KMS-11 (cell line): Measurements from ENCODE around the gene DIPK1A.

Experiments used
- H2AFZ ChIP-seq: fragments of 200-600 bp; sonication (generic); 2 replicates; pipeline ENCODE4 v1.6.1; 2016; ENCODE audit warnings: antibody characterized with exemption, mixed run types, low read depth
- H3K27ac ChIP-seq: fragments of 200-600 bp; sonication (generic); 2 replicates; pipeline ENCODE4 v1.6.1; 2016; ENCODE audit warnings: mild to moderate bottlenecking, mixed run types
- H3K27me3 ChIP-seq: fragments of 200-600 bp; sonication (generic); 2 replicates; pipeline ENCODE4 v1.6.1; 2017; ENCODE audit warnings: mild to moderate bottlenecking, low read depth, mixed run types, moderate library complexity; ENCODE audit not compliant: insufficient read depth
- H3K36me3 ChIP-seq: fragments of 200-600 bp; sonication (generic); 2 replicates; pipeline ENCODE4 v1.6.1; 2017; ENCODE audit warnings: mild to moderate bottlenecking, mixed run types; ENCODE audit not compliant: insufficient read depth
- H3K4me1 ChIP-seq: fragments of 200-600 bp; sonication (generic); 2 replicates; pipeline ENCODE4 v1.6.1; 2016; ENCODE audit warnings: mild to moderate bottlenecking, low read depth, mixed run types; ENCODE audit not compliant: poor library complexity, severe bottlenecking
- H3K4me2 ChIP-seq: fragments of 200-600 bp; sonication (generic); 2 replicates; pipeline ENCODE4 v1.7.0; 2016; ENCODE audit warnings: mild to moderate bottlenecking, mixed run types
- H3K4me3 ChIP-seq: fragments of 200-600 bp; sonication (generic); IDR thresholded peaks from 2 replicates; pipeline ENCODE4 v1.6.1; 2017; ENCODE audit warnings: low read depth, low read length, mixed read lengths; ENCODE audit not compliant: insufficient read depth
- H3K79me2 ChIP-seq: fragments of 200-600 bp; sonication (generic); 2 replicates; pipeline ENCODE4 v1.6.1; 2016; ENCODE audit warnings: low read depth, mixed run types; ENCODE audit not compliant: insufficient read depth
- H3K9ac ChIP-seq: fragments of 200-600 bp; sonication (generic); 2 replicates; pipeline ENCODE4 v1.6.1; 2016; ENCODE audit warnings: mild to moderate bottlenecking, mixed run types
- H4K20me1 ChIP-seq: fragments of 200-600 bp; sonication (generic); 2 replicates; pipeline ENCODE4 v1.6.1; 2016; ENCODE audit warnings: mild to moderate bottlenecking, mixed run types; ENCODE audit not compliant: insufficient read depth
- CTCF ChIP-seq: fragments of 200-600 bp; sonication (generic); conservative IDR thresholded peaks from 2 replicates; pipeline ENCODE4 v1.6.1; 2017; ENCODE audit warnings: low read depth, mild to moderate bottlenecking, antibody characterized with exemption, low read length, moderate library complexity, mixed read lengths

The DIPK1A gene

GRCh38 chr1:92903765-92904164 is 57.5 kb downstream of the DIPK1A start:
- Histone ChIP-seq H3K4me1 (peaks cover 36% of the 10 kb centered on the region), H4K20me1 (no peaks in the 10 kb centered on the region), H3K79me2 (no peaks in the 10 kb centered on the region), H3K4me2 (peak overlapping the region; percentile 14; the same call in 1 of the 2 replicates), H3K27me3 (no peaks in the 10 kb centered on the region), H3K4me3 (no peak overlapping the region), H3K27ac (peak overlapping the region; percentile 36; the same call in 1 of the 2 replicates), H2AFZ (no peak overlapping the region), H3K36me3 (no peaks in the 10 kb centered on the region), H3K9ac (no peak overlapping the region)
- TF ChIP-seq CTCF = no peak

GRCh38 chr1:92902406-92902744 is 58.9 kb downstream of the DIPK1A start:
- Histone ChIP-seq H4K20me1 (no peaks in the 10 kb centered on the region), H3K79me2 (no peaks in the 10 kb centered on the region), H3K9ac (no peak overlapping the region), H3K4me1 (peaks cover 36% of the 10 kb centered on the region), H2AFZ (no peak overlapping the region), H3K27me3 (no peaks in the 10 kb centered on the region), H3K4me3 (no peak overlapping the region), H3K4me2 (no peak overlapping the region), H3K36me3 (no peaks in the 10 kb centered on the region), H3K27ac (no peak overlapping the region)
- TF ChIP-seq CTCF = no peak

GRCh38 chr1:92901699-92902405 is 59.4 kb downstream of the DIPK1A start:
- Histone ChIP-seq H3K36me3 (no peaks in the 10 kb centered on the region), H3K79me2 (no peaks in the 10 kb centered on the region), H3K4me1 (peaks cover 36% of the 10 kb centered on the region), H3K4me2 (no peak overlapping the region), H3K4me3 (no peak overlapping the region), H3K27me3 (no peaks in the 10 kb centered on the region), H3K9ac (no peak overlapping the region), H2AFZ (no peak overlapping the region), H3K27ac (no peak overlapping the region), H4K20me1 (no peaks in the 10 kb centered on the region)
- TF ChIP-seq CTCF = no peak

- Histone ChIP-seq H3K9ac (no peak overlapping the region), H3K79me2 (no peaks in the 10 kb centered on the region), H4K20me1 (no peaks in the 10 kb centered on the region), H3K4me3 (no peak overlapping the region), H3K36me3 (no peaks in the 10 kb centered on the region), H3K4me1 (peaks cover 36% of the 10 kb centered on the region), H2AFZ (no peak overlapping the region), H3K4me2 (no peak overlapping the region), H3K27ac (no peak overlapping the region), H3K27me3 (no peaks in the 10 kb centered on the region)
- no peak for TF ChIP-seq CTCF
Measured at GRCh38 chr1:92901126-92901525, 60.1 kb downstream of the DIPK1A start.
